SK-N-SH treated with all-trans-retinoic acid at 6 μM for 48 hours (cell line): ENCODE data around the gene MET.

Experiments
- ATAC-seq: fragments of 200-7000 bp; cut with Tn5 transposase; 3 replicates; pipeline ENCODE4 v1.9.1; 2020; ENCODE audit warnings: mild to moderate bottlenecking, moderate library complexity
- ARNTL ChIP-seq: fragments of 450-650 bp; formaldehyde crosslinking; IDR thresholded peaks from 2 replicates; pipeline ENCODE4 v1.5.0; 2020; ENCODE audit warnings: low read depth, mild to moderate bottlenecking, moderate library complexity, borderline replicate concordance
- BACH2 ChIP-seq: fragments of 250-450 bp; sonication (Bioruptor Pico); IDR thresholded peaks from 2 replicates; pipeline ENCODE4 v1.9.0; 2021; ENCODE audit warnings: mild to moderate bottlenecking, borderline replicate concordance
- CSDC2 ChIP-seq: fragments of 250-450 bp; sonication (Bioruptor Pico); IDR thresholded peaks from 2 replicates; pipeline ENCODE4 v1.5.0; 2020; ENCODE audit warnings: mild to moderate bottlenecking, moderate library complexity
- ESRRG ChIP-seq: fragments of 250-450 bp; sonication (Bioruptor Pico); IDR thresholded peaks from 2 replicates; pipeline ENCODE4 v1.6.1; 2021; ENCODE audit warnings: mild to moderate bottlenecking
- GLIS3 ChIP-seq: fragments of 250-450 bp; sonication (Bioruptor Pico); IDR thresholded peaks from 2 replicates; pipeline ENCODE4 v1.5.0; 2020; ENCODE audit warnings: mild to moderate bottlenecking, moderate library complexity
- ISL1 ChIP-seq: fragments of 250-450 bp; sonication (Bioruptor Pico); IDR thresholded peaks from 2 replicates; pipeline ENCODE4 v2.1.2; 2022; ENCODE audit warnings: mild to moderate bottlenecking, moderate library complexity
- OSR1 ChIP-seq: fragments of 250-450 bp; sonication (Bioruptor Pico); IDR thresholded peaks from 2 replicates; pipeline ENCODE4 v1.8.0; 2022; ENCODE audit warnings: moderate library complexity, mild to moderate bottlenecking, inconsistent platforms
- PPARA ChIP-seq: fragments of 250-450 bp; sonication (Bioruptor Pico); IDR thresholded peaks from 2 replicates; pipeline ENCODE4 v1.5.0; 2020; ENCODE audit warnings: mild to moderate bottlenecking, borderline replicate concordance
- RARB ChIP-seq: fragments of 250-450 bp; sonication (Bioruptor Pico); IDR thresholded peaks from 2 replicates; pipeline ENCODE4 v1.8.0; 2021; ENCODE audit warnings: mild to moderate bottlenecking, moderate library complexity
- SNAI2 ChIP-seq: fragments of 250-450 bp; sonication (Bioruptor Pico); IDR thresholded peaks from 2 replicates; pipeline ENCODE4 v1.5.0; 2020; ENCODE audit warnings: mild to moderate bottlenecking, moderate library complexity
- TCF4 ChIP-seq: fragments of 250-450 bp; sonication (Bioruptor Pico); IDR thresholded peaks from 2 replicates; pipeline ENCODE4 v1.8.0; 2021; ENCODE audit warnings: mild to moderate bottlenecking, moderate library complexity, borderline replicate concordance
- TOX ChIP-seq: fragments of 250-450 bp; sonication (Bioruptor Pico); IDR thresholded peaks from 2 replicates; pipeline ENCODE4 v1.8.0; 2021; ENCODE audit warnings: mild to moderate bottlenecking, moderate library complexity, borderline replicate concordance
- ZC3H10 ChIP-seq: fragments of 250-450 bp; sonication (Bioruptor Pico); IDR thresholded peaks from 2 replicates; pipeline ENCODE4 v1.5.1; 2021; ENCODE audit warnings: mild to moderate bottlenecking, moderate library complexity
- ZFP3 ChIP-seq: fragments of 250-450 bp; sonication (Bioruptor Pico); IDR thresholded peaks from 2 replicates; pipeline ENCODE4 v1.5.0; 2020; ENCODE audit warnings: mild to moderate bottlenecking, moderate library complexity
- ZFP30 ChIP-seq: fragments of 450-650 bp; formaldehyde crosslinking; IDR thresholded peaks from 2 replicates; pipeline ENCODE4 v1.5.0; 2022; ENCODE audit warnings: mild to moderate bottlenecking, moderate library complexity
- ZNF565 ChIP-seq: fragments of 450-650 bp; formaldehyde crosslinking; conservative IDR thresholded peaks from 2 replicates; pipeline ENCODE4 v1.5.0; 2020; ENCODE audit warnings: low read depth, mild to moderate bottlenecking, moderate library complexity
- ZNF70 ChIP-seq: fragments of 450-650 bp; formaldehyde crosslinking; IDR thresholded peaks from 2 replicates; pipeline ENCODE4 v1.5.0; 2020; ENCODE audit warnings: mild to moderate bottlenecking, moderate library complexity
- ZNF8 ChIP-seq: fragments of 450-650 bp; formaldehyde crosslinking; IDR thresholded peaks from 2 replicates; pipeline ENCODE4 v1.5.0; 2020; ENCODE audit warnings: mild to moderate bottlenecking, moderate library complexity
- TF ChIP-seq, protein P1 (sequence below): fragments of 250-450 bp; sonication (Bioruptor Pico); IDR thresholded peaks from 2 replicates; pipeline ENCODE4 v1.5.1; 2020; ENCODE audit warnings: low read depth, mild to moderate bottlenecking, moderate library complexity
- TF ChIP-seq, protein P2 (sequence below): fragments of 250-450 bp; sonication (Bioruptor Pico); IDR thresholded peaks from 2 replicates; pipeline ENCODE4 v1.5.0; 2020; ENCODE audit warnings: mild to moderate bottlenecking, moderate library complexity
- TF ChIP-seq, protein P3 (sequence below): fragments of 250-450 bp; sonication (Bioruptor Pico); IDR thresholded peaks from 2 replicates; pipeline ENCODE4 v1.5.1; 2021; ENCODE audit warnings: mild to moderate bottlenecking, moderate library complexity
- TF ChIP-seq, protein P4 (sequence below): fragments of 250-450 bp; sonication (Bioruptor Pico); IDR thresholded peaks from 2 replicates; pipeline ENCODE4 v1.8.0; 2020; ENCODE audit warnings: mild to moderate bottlenecking, moderate library complexity, borderline replicate concordance
- TF ChIP-seq, protein P5 (sequence below): fragments of 250-450 bp; sonication (Bioruptor Pico); IDR thresholded peaks from 2 replicates; pipeline ENCODE4 v1.8.0; 2021; ENCODE audit warnings: low read depth, mild to moderate bottlenecking, moderate library complexity, borderline replicate concordance

The MET gene

DNA sequence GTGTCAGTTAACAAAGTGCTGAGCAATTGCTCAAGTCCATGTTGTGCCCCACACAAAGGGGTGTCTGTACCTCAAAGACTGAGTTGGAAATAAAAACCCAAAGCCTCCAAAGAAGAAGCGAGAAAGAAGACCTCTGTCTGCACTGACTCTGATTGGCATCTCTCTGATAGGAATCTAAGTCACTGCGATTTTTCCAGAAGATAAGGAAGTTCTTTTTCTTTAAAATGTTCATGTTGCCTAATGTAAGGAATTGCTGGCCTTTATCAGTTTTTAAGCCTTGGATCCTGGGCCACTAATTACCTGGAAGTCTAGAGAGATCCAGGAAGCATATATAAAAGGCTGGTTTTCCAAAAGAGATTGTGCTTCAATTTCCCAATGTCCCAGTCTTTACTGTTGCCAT, 24.1 kb upstream of the MET start:
- no peak for ATAC-seq

DNA sequence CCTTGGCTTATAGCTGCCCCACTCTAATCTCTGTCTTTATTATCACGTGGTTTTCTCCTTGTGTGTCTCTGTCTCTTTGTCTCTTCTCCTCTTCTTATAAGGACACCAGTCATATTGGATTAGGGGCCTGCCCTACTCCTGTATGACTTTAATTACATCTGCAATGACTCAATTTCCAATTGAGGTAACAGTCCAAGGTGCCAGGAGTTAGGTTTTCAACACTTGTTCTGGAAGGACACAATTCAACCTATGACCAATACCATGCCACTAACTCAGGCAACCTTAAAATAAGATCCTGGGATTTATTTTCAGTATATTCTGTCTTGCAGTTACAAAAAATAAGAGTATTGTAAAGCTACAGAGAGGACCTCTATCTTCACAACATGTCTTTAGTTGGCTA, 21.6 kb upstream of the MET start:
- TF ChIP-seq TCF4 (CRISPR knock-in tag): no peak
- no peak for TF ChIP-seq ESRRG (CRISPR knock-in tag)
- TF ChIP-seq, protein P1, sequence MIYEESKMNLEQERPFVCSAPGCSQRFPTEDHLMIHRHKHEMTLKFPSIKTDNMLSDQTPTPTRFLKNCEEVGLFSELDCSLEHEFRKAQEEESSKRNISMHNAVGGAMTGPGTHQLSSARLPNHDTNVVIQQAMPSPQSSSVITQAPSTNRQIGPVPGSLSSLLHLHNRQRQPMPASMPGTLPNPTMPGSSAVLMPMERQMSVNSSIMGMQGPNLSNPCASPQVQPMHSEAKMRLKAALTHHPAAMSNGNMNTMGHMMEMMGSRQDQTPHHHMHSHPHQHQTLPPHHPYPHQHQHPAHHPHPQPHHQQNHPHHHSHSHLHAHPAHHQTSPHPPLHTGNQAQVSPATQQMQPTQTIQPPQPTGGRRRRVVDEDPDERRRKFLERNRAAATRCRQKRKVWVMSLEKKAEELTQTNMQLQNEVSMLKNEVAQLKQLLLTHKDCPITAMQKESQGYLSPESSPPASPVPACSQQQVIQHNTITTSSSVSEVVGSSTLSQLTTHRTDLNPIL (CRISPR knock-in tag): no peak
- TF ChIP-seq GLIS3: no peak
- TF ChIP-seq CSDC2: no peak
- no peak for TF ChIP-seq ZNF565 (CRISPR knock-in tag)
- TF ChIP-seq PPARA (CRISPR knock-in tag): no peak
- no peak for TF ChIP-seq ZC3H10 (CRISPR knock-in tag)
- no peak for TF ChIP-seq SNAI2 (CRISPR knock-in tag)
- TF ChIP-seq ZFP30 (CRISPR knock-in tag): no peak
- TF ChIP-seq, protein P2, sequence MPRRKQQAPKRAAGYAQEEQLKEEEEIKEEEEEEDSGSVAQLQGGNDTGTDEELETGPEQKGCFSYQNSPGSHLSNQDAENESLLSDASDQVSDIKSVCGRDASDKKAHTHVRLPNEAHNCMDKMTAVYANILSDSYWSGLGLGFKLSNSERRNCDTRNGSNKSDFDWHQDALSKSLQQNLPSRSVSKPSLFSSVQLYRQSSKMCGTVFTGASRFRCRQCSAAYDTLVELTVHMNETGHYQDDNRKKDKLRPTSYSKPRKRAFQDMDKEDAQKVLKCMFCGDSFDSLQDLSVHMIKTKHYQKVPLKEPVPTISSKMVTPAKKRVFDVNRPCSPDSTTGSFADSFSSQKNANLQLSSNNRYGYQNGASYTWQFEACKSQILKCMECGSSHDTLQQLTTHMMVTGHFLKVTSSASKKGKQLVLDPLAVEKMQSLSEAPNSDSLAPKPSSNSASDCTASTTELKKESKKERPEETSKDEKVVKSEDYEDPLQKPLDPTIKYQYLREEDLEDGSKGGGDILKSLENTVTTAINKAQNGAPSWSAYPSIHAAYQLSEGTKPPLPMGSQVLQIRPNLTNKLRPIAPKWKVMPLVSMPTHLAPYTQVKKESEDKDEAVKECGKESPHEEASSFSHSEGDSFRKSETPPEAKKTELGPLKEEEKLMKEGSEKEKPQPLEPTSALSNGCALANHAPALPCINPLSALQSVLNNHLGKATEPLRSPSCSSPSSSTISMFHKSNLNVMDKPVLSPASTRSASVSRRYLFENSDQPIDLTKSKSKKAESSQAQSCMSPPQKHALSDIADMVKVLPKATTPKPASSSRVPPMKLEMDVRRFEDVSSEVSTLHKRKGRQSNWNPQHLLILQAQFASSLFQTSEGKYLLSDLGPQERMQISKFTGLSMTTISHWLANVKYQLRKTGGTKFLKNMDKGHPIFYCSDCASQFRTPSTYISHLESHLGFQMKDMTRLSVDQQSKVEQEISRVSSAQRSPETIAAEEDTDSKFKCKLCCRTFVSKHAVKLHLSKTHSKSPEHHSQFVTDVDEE (CRISPR knock-in tag): no peak
- TF ChIP-seq ARNTL: no peak
- TF ChIP-seq, protein P3, sequence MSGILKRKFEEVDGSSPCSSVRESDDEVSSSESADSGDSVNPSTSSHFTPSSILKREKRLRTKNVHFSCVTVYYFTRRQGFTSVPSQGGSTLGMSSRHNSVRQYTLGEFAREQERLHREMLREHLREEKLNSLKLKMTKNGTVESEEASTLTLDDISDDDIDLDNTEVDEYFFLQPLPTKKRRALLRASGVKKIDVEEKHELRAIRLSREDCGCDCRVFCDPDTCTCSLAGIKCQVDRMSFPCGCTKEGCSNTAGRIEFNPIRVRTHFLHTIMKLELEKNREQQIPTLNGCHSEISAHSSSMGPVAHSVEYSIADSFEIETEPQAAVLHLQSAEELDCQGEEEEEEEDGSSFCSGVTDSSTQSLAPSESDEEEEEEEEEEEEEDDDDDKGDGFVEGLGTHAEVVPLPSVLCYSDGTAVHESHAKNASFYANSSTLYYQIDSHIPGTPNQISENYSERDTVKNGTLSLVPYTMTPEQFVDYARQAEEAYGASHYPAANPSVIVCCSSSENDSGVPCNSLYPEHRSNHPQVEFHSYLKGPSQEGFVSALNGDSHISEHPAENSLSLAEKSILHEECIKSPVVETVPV (CRISPR knock-in tag): no peak
- TF ChIP-seq, protein P4, sequence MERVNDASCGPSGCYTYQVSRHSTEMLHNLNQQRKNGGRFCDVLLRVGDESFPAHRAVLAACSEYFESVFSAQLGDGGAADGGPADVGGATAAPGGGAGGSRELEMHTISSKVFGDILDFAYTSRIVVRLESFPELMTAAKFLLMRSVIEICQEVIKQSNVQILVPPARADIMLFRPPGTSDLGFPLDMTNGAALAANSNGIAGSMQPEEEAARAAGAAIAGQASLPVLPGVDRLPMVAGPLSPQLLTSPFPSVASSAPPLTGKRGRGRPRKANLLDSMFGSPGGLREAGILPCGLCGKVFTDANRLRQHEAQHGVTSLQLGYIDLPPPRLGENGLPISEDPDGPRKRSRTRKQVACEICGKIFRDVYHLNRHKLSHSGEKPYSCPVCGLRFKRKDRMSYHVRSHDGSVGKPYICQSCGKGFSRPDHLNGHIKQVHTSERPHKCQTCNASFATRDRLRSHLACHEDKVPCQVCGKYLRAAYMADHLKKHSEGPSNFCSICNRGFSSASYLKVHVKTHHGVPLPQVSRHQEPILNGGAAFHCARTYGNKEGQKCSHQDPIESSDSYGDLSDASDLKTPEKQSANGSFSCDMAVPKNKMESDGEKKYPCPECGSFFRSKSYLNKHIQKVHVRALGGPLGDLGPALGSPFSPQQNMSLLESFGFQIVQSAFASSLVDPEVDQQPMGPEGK (CRISPR knock-in tag): no peak
- no peak for TF ChIP-seq ZFP3 (CRISPR knock-in tag)
- no peak for TF ChIP-seq BACH2

More for the DNA sequence above, 24.1 kb upstream of the MET start:
- TF ChIP-seq, protein P5, sequence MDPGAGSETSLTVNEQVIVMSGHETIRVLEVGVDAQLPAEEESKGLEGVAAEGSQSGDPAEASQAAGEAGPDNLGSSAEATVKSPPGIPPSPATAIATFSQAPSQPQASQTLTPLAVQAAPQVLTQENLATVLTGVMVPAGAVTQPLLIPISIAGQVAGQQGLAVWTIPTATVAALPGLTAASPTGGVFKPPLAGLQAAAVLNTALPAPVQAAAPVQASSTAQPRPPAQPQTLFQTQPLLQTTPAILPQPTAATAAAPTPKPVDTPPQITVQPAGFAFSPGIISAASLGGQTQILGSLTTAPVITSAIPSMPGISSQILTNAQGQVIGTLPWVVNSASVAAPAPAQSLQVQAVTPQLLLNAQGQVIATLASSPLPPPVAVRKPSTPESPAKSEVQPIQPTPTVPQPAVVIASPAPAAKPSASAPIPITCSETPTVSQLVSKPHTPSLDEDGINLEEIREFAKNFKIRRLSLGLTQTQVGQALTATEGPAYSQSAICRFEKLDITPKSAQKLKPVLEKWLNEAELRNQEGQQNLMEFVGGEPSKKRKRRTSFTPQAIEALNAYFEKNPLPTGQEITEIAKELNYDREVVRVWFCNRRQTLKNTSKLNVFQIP (CRISPR knock-in tag): no peak
- no peak for TF ChIP-seq TCF4 (CRISPR knock-in tag)
- TF ChIP-seq CSDC2: no peak
- no peak for TF ChIP-seq ARNTL
- no peak for TF ChIP-seq ISL1 (CRISPR knock-in tag)
- no peak for TF ChIP-seq PPARA (CRISPR knock-in tag)
- no peak for TF ChIP-seq ZFP30 (CRISPR knock-in tag)
- no peak for TF ChIP-seq TOX (CRISPR knock-in tag)
- TF ChIP-seq SNAI2 (CRISPR knock-in tag): no peak
- TF ChIP-seq RARB (CRISPR knock-in tag): no peak
- TF ChIP-seq OSR1: no peak
- no peak for TF ChIP-seq ZFP3 (CRISPR knock-in tag)

DNA sequence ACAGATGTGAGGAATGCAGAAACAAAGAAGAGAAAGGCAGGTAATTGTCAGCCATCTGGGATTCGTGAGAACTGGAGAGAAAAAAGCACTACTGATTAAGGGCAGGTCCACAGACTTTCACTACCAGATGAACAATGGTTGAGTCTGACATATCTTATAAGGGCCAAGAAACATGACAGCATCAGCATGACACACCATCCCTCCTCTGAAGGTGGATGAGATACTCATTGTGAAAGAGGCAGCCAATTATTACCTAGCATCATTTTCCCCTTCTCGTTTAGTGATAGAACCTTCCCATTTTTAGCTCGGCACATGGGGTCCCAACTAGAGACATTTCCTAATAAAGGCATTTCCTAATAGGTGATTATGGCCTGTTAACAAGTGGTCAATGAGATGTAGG, 19.2 kb upstream of the MET start:
- no peak for ATAC-seq
- TF ChIP-seq ZNF70 (CRISPR knock-in tag): no peak
- TF ChIP-seq RARB (CRISPR knock-in tag): no peak
- no peak for TF ChIP-seq SNAI2 (CRISPR knock-in tag)
- no peak for TF ChIP-seq CSDC2
- no peak for TF ChIP-seq ARNTL
- no peak for TF ChIP-seq GLIS3
- TF ChIP-seq, protein P2 (CRISPR knock-in tag): no peak
- TF ChIP-seq, protein P4 (CRISPR knock-in tag): no peak
- no peak for TF ChIP-seq PPARA (CRISPR knock-in tag)
- no peak for TF ChIP-seq TCF4 (CRISPR knock-in tag)
- TF ChIP-seq ZFP30 (CRISPR knock-in tag): no peak
- TF ChIP-seq ZNF8 (CRISPR knock-in tag): no peak
- no peak for TF ChIP-seq ZFP3 (CRISPR knock-in tag)

More for the DNA sequence above, 21.6 kb upstream of the MET start:
- no peak for ATAC-seq
